Activated CD8-positive, alpha-beta memory T cell treated with anti-CD3 and anti-CD28 coated beads, Interleukin-2, amount 10 ng/mL, durations not matched to agents 7 days and 5 days (primary cell): ENCODE data around the gene ASGR1. TPM values are rescaled to one million over a fixed set of nuclear protein-coding genes. Genes with fewer than 3 reads are reported as not detected.
"Not testable (repeated sequence)": the region's sequence is repeated elsewhere in the genome, so short reads cannot be mapped to it uniquely, and the experiment has no call there.

Source experiments
- ATAC-seq: fragments of 150-1000 bp; cut with Tn5 transposase; one replicate; pipeline ENCODE4 v1.10.0; 2021; ENCODE audit warnings: moderate library complexity
- CTCF ChIA-PET: fragments of 350-600 bp; sonication (Branson Sonifier 250); formaldehyde crosslinking; loops from one replicate; lab custom pipeline; 2021; ENCODE audit warnings: antibody characterized with exemption; lab: Charles Lee
- DNase-seq: peaks from one replicate; pipeline ENCODE4 v3.0.0-alpha.2; 2020
- H3K27ac Mint-ChIP-seq: one replicate; pipeline ENCODE4 v1.8.0; 2021; ENCODE audit warnings: mild to moderate bottlenecking, mixed read lengths
- H3K27me3 Mint-ChIP-seq: one replicate; pipeline ENCODE4 v1.8.0; 2021; ENCODE audit warnings: mixed read lengths
- H3K36me3 Mint-ChIP-seq: one replicate; pipeline ENCODE4 v1.8.0; 2021; ENCODE audit warnings: mild to moderate bottlenecking, mixed read lengths
- H3K4me1 Mint-ChIP-seq: one replicate; pipeline ENCODE4 v1.8.0; 2021; ENCODE audit warnings: mixed read lengths
- H3K4me3 Mint-ChIP-seq: one replicate; pipeline ENCODE4 v1.8.0; 2021; ENCODE audit warnings: mild to moderate bottlenecking, moderate library complexity, mixed read lengths
- H3K9me3 Mint-ChIP-seq: one replicate; pipeline ENCODE4 v1.8.0; 2022; ENCODE audit warnings: low read depth, mixed read lengths
- microRNA-seq: library from miRNA; unstranded; fragments of <30 nt; microRNA quantifications from one replicate; pipeline ENCODE4 v1.2.0, GENCODE V29; 2022
- total RNA-seq, 2 experiments: library from RNA; stranded (reverse); gene quantifications; one replicate each; pipeline ENCODE4 v1.2.3, GENCODE V29; 2021

Gene ASGR1
- total RNA-seq, 2 experiments from 2014 or later: 0.35 to 0.38 TPM

DNA sequence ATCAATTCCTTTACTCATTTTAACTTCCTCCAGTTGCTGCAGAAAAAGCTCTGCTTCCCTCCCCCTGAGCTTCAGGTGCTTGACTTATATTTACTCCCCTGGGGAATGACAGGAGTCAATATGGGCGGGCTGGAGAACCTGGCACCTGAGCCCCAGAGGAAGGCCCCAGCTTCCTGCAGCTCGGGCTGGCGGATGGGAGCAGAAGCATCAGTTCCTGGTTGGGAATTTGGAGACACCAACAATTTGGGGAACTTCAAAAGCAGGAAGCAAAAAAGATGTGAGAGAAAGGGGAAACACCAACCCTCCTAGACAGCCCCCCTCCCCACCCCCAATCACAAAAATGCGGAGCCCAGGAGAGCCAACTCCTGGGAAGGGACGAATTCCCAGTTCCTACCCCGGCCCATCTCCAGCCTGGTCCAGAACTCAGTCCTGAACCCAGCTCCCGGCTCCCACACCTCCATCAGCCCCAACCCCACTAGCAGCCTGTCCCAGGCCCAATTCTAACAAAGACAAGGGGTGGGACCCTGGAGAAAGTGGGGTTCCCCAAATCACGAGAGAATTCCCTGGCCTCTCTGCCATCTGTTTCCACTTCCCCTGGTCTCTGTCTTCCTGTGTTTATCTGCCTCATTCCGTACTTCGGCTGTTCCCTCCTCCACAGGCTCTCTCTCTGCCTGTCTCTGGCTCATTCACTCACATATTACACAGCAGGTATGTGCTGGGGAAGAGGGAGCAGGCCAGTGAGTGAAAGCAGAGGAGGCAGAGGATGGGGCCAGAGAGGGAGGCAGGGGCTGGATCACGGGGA, 48.3 kb downstream of the ASGR1 start:
- CTCF ChIA-PET: interaction anchor here (1.0 to 1.3 kb wide), 2 partner anchors 79 to 85 kb away, joined by 4 to 6 read pairs; no protein-coding TSS in a partner anchor
- H3K27me3 Mint-ChIP-seq: no peaks in the 10 kb centered on the region
- H3K4me1 Mint-ChIP-seq: peaks cover 19% of the 10 kb centered on the region
- no peaks in the 10 kb centered on the region for H3K36me3 Mint-ChIP-seq
- H3K9me3 Mint-ChIP-seq: no peaks in the 10 kb centered on the region
- H3K4me3 Mint-ChIP-seq: no peak overlapping the region
- DNase-seq (no peak), ATAC-seq (no peak)
- H3K27ac Mint-ChIP-seq: no peak overlapping the region

DNA sequence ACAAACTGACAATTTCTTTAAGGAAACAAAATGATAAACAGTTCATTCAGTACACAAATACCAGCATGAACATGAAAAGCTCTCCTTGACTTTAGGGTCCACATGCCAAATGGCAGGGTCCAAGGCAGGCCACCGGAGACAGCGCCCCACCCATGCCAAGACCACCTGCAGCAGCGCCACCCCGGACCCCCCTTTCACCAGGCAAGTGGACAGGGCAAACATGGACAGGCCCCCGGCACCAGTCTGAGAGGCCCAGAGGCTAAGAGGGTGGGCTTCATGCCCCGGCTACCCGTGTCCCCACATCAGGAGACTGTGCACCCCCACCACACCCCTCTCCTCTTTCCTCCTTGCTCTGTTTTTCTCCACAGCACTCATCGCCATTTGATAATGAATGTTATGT, 49.9 kb downstream of the ASGR1 start:
- Mint-ChIP-seq H3K36me3 (no peaks in the 10 kb centered on the region), H3K4me3 (no peak overlapping the region), H3K4me1 (peaks cover 15% of the 10 kb centered on the region), H3K27ac (no peak overlapping the region), H3K9me3 (no peaks in the 10 kb centered on the region), H3K27me3 (no peaks in the 10 kb centered on the region)
- DNase-seq (no peak), ATAC-seq (no peak)
- CTCF ChIA-PET: no interaction called here

DNA sequence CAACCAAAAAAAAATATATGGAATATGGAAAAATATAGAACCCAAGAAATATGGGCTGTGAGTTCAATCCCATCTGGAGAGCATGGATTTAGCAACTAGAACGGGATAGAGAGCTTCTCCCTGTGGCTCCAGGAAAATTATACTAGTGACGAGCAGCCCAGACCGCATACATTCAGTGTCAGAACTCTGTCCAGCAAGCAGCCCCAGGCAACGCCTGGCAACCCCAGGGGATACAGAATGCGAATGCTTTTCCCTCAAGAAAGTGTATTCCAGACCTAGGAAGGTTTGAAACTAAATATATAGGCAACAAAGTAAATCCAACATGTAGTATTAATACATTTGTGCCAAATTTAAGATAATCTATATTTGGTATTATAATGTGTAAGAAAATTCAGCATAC, 51.0 kb downstream of the ASGR1 start:
- no peak for DNase-seq
- Mint-ChIP-seq H3K36me3 (no peaks in the 10 kb centered on the region), H3K27ac (no peak overlapping the region), H3K4me3 (no peak overlapping the region), H3K27me3 (peaks cover 2% of the 10 kb centered on the region), H3K9me3 (no peaks in the 10 kb centered on the region), H3K4me1 (peaks cover 11% of the 10 kb centered on the region)
- CTCF ChIA-PET: interaction anchor here (0.6 kb wide), 1 partner anchor 70 kb away, joined by 3 read pairs; no protein-coding TSS in a partner anchor
- no peak for ATAC-seq

DNA sequence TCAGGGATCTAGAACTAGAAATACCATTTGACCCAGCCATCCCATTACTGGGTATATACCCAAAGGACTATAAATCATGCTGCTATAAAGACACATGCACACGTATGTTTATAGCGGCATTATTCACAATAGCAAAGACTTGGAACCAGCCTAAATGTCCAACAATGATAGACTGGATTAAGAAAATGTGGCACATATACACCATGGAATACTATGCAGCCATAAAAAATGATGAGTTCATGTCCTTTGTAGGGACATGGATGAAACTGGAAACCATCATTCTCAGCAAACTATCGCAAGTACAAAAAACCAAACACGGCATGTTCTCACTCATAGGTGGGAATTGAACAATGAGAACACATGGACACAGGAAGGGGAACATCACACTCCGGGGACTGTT, 51.7 kb downstream of the ASGR1 start:
- not testable (repeated sequence) for H3K36me3 Mint-ChIP-seq
- CTCF ChIA-PET: interaction anchor here (0.6 kb wide), 1 partner anchor 71 kb away, joined by 3 read pairs; no protein-coding TSS in a partner anchor

DNA sequence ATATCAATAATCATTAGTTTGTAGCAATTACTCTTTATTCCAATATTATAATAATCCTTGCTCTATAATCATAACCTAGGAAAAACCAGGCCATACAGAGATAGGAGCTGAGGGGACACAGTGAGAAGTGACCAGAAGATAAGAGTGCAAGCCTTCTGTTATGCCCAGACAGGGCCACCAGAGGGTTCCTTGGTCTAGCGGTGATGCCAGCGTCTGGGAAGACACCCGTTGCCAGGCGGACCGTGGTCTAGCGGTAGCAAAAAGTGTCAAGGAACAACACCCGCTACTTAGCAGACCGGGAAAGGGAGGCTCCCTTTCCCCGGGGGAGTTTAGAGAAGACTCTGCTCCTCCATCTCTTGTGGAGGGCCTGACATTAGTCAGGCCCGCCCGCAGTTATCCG, 52.8 kb downstream of the ASGR1 start:
- H3K9me3 Mint-ChIP-seq, H3K4me3 Mint-ChIP-seq, H3K27ac Mint-ChIP-seq, DNase-seq, ATAC-seq, CTCF ChIA-PET, H3K4me1 Mint-ChIP-seq, H3K27me3 Mint-ChIP-seq, H3K36me3 Mint-ChIP-seq: not testable (repeated sequence)

More for the DNA sequence above, 51.7 kb downstream of the ASGR1 start:
- not testable (repeated sequence) for H3K27me3 Mint-ChIP-seq, H3K4me1 Mint-ChIP-seq, H3K27ac Mint-ChIP-seq, H3K4me3 Mint-ChIP-seq, DNase-seq, H3K9me3 Mint-ChIP-seq, ATAC-seq

DNA sequence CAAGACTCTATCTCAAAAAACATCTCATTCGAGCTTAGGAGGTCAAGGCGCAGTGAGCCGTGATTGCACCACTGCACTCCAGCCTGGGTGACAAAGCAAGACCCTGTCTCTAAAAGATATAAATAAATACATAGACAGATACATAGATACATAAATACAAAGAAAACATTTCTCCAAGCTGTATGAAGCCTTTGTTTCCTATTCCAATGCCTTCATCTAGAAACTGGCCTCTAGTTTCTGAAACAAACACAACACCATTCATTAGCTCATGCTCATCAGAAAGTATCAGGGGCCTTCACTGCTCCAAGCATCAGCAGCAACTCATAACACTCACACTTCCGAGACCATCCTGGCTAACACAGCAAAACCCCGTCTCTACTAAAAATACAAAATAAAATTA, 54.2 kb downstream of the ASGR1 start:
- H3K4me1 Mint-ChIP-seq: peaks cover 3% of the 10 kb centered on the region
- H3K36me3 Mint-ChIP-seq: no peaks in the 10 kb centered on the region
- ATAC-seq (no peak), DNase-seq (no peak)
- CTCF ChIA-PET: interaction anchor here (0.9 to 1.3 kb wide), 2 partner anchors 12 to 73 kb away, joined by 3 read pairs; no protein-coding TSS in a partner anchor
- no peak overlapping the region for H3K4me3 Mint-ChIP-seq
- H3K27ac Mint-ChIP-seq: no peak overlapping the region
- no peaks in the 10 kb centered on the region for H3K9me3 Mint-ChIP-seq
- H3K27me3 Mint-ChIP-seq: peaks cover 17% of the 10 kb centered on the region

DNA sequence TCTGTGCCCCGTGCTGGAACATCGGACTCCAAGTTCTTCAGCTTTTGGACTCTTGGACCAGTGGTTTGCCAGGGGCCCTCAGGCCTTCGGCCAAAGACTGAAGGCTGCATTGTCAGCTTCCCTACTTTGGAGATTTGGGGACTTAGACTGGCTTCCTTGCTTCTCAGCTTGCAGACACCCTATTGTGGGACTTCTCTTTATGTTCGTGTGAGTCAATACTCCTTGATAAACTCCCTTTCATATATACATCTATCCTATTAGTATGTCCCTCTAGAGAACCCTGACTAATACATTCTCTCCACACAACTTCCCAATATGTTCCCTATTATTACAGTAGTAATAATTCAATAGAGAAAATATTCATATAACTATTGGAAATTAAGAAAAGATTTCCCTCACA, 55.3 kb downstream of the ASGR1 start:
- no peaks in the 10 kb centered on the region for H3K36me3 Mint-ChIP-seq
- no peak for ATAC-seq
- CTCF ChIA-PET: interaction anchor here (0.9 kb wide), 1 partner anchor 72 kb away, joined by 3 read pairs; no protein-coding TSS in a partner anchor
- no peak overlapping the region for H3K4me3 Mint-ChIP-seq
- H3K27ac Mint-ChIP-seq: no peak overlapping the region
- H3K27me3 Mint-ChIP-seq: peaks cover 23% of the 10 kb centered on the region
- no peak for DNase-seq
- no peaks in the 10 kb centered on the region for H3K9me3 Mint-ChIP-seq
- peaks cover 3% of the 10 kb centered on the region for H3K4me1 Mint-ChIP-seq

Small RNA genes lying within 50 kb of the gene (microRNA-seq; reads per million reads assigned to microRNA genes)
- 2,723 reads per million, percentile 89 among the genes with 10 or more reads in this experiment for gene MIR324

Other genes with a start within 250 kb of the ASGR1 start
- gene ALOX12, start 183.3 kb downstream of the ASGR1 start, total RNA-seq: not detected
- 100 to 1,000 TPM; 121 to 205 TPM for gene RNASEK, start 166.7 kb downstream of the ASGR1 start, total RNA-seq
- 1 to 10 TPM in 1 of 2 experiments, under 1 TPM in 1; 0.85 to 6.7 TPM for gene BCL6B, start 156.3 kb downstream of the ASGR1 start, total RNA-seq
- 10 to 100 TPM; 19.0 to 34.1 TPM for gene SLC16A13, start 143.4 kb downstream of the ASGR1 start, total RNA-seq
- 1 to 10 TPM; 1.2 to 1.3 TPM for gene SLC16A11, start 135.3 kb downstream of the ASGR1 start, total RNA-seq
- gene CLEC10A, start 99.1 kb downstream of the ASGR1 start, total RNA-seq: not detected
- not detected for gene ASGR2, start 64.5 kb downstream of the ASGR1 start, total RNA-seq
- 1 to 10 TPM; 4.9 to 5.3 TPM for gene DLG4, start 40.5 kb upstream of the ASGR1 start, total RNA-seq
- 100 to 1,000 TPM; 411 to 423 TPM for gene ACADVL, start 40.6 kb upstream of the ASGR1 start, total RNA-seq
- gene DVL2, start 55.1 kb upstream of the ASGR1 start, total RNA-seq: 10 to 100 TPM; 52.7 to 62.0 TPM
- gene PHF23, start 60.1 kb upstream of the ASGR1 start, total RNA-seq: 10 to 100 TPM; 42.1 to 53.2 TPM
- 100 to 1,000 TPM; 207 to 231 TPM for gene GABARAP, start 63.1 kb upstream of the ASGR1 start, total RNA-seq
- 100 to 1,000 TPM; 162 to 192 TPM for gene CTDNEP1, start 72.4 kb upstream of the ASGR1 start, total RNA-seq
- 10 to 100 TPM; 56.5 to 70.4 TPM for gene ELP5, start 72.8 kb upstream of the ASGR1 start, total RNA-seq
- 1 to 10 TPM in 1 of 2 experiments, under 1 TPM in 1; 0.66 to 1.9 TPM for gene CLDN7, start 83.1 kb upstream of the ASGR1 start, total RNA-seq
- gene SLC2A4, start 102.3 kb upstream of the ASGR1 start, total RNA-seq: not detected
- 1 to 10 TPM in 1 of 2 experiments, under 1 TPM in 1; 0.35 to 1.4 TPM for gene YBX2, start 115.3 kb upstream of the ASGR1 start, total RNA-seq
- 100 to 1,000 TPM; 575 to 853 TPM for gene EIF5A, start 128.3 kb upstream of the ASGR1 start, total RNA-seq
- 10 to 100 TPM; 83.7 to 85.1 TPM for gene GPS2, start 136.0 kb upstream of the ASGR1 start, total RNA-seq
- 10 to 100 TPM; 43.7 to 44.8 TPM for gene NEURL4, start 150.0 kb upstream of the ASGR1 start, total RNA-seq
- 100 to 1,000 TPM; 594 to 712 TPM for gene ACAP1, start 157.2 kb upstream of the ASGR1 start, total RNA-seq
- 1 to 10 TPM; 6.0 to 6.1 TPM for gene KCTD11, start 172.8 kb upstream of the ASGR1 start, total RNA-seq
- gene TMEM95, start 175.8 kb upstream of the ASGR1 start, total RNA-seq: not detected
- under 1 TPM; 0.54 to 0.61 TPM for gene TNK1, start 201.7 kb upstream of the ASGR1 start, total RNA-seq
- gene PLSCR3, start 215.2 kb upstream of the ASGR1 start, total RNA-seq: 10 to 100 TPM; 65.5 to 74.2 TPM
- gene TMEM256, start 224.7 kb upstream of the ASGR1 start, total RNA-seq: 10 to 100 TPM; 47.5 to 56.1 TPM
- 1 to 10 TPM; 2.0 to 3.5 TPM for gene NLGN2, start 228.5 kb upstream of the ASGR1 start, total RNA-seq
- not detected for gene SPEM1, start 241.0 kb upstream of the ASGR1 start, total RNA-seq
- gene SPEM2, start 246.2 kb upstream of the ASGR1 start, total RNA-seq: not detected
- not detected for gene SPEM3, start 249.5 kb upstream of the ASGR1 start, total RNA-seq